Measurements from ENCODE around the gene RYK. TPM values are rescaled to one million over a fixed set of nuclear protein-coding genes. Genes with fewer than 3 reads are reported as not detected.

Gene RYK
- total RNA-seq, 1 donor from 2014 or later: 111 TPM

- DNase-seq: no peak
These were observed 102.1 kb downstream of the RYK start for GRCh38 chr3:134148534-134148933.

- no peak for DNase-seq
These were observed 103.2 kb downstream of the RYK start for GRCh38 chr3:134147411-134147810.

GRCh38 chr3:134146666-134147065 is 104.0 kb downstream of the RYK start:
- no peak for DNase-seq

- no peak for DNase-seq
These were observed 105.5 kb downstream of the RYK start for GRCh38 chr3:134145183-134145582.

- no peak for DNase-seq
These were observed 106.0 kb downstream of the RYK start for GRCh38 chr3:134144694-134145093.

GRCh38 chr3:134143828-134144401 is 106.7 kb downstream of the RYK start:
- DNase-seq: no peak

GRCh38 chr3:134136604-134137003 is 114.1 kb downstream of the RYK start:
- DNase-seq: no peak

- no peak for DNase-seq
These were observed 115.8 kb downstream of the RYK start for GRCh38 chr3:134134698-134135415.

- no peak for DNase-seq
These were observed 116.4 kb downstream of the RYK start for GRCh38 chr3:134134240-134134639.

GRCh38 chr3:134132961-134133360 is 117.7 kb downstream of the RYK start:
- no peak for DNase-seq

- DNase-seq: no peak
These were observed 124.5 kb downstream of the RYK start for GRCh38 chr3:134126153-134126552.

- DNase-seq: no peak
These were observed 135.9 kb downstream of the RYK start for GRCh38 chr3:134114726-134115125.

- no peak for DNase-seq
These were observed 139.0 kb downstream of the RYK start for GRCh38 chr3:134111616-134112015.

GRCh38 chr3:134110963-134111362 is 139.7 kb downstream of the RYK start:
- no peak for DNase-seq

Other genes starting within 250 kb of the RYK start
- 1.5 TPM for gene SLCO2A1, start 220.9 kb downstream of the RYK start, total RNA-seq
- 77.2 TPM for gene AMOTL2, start 123.6 kb upstream of the RYK start, total RNA-seq
- gene ANAPC13, start 235.1 kb upstream of the RYK start, total RNA-seq: 51.4 TPM
- gene CEP63, start 235.2 kb upstream of the RYK start, total RNA-seq: 28.9 TPM